ENCODE measurements around the gene EHD3.

DNA sequence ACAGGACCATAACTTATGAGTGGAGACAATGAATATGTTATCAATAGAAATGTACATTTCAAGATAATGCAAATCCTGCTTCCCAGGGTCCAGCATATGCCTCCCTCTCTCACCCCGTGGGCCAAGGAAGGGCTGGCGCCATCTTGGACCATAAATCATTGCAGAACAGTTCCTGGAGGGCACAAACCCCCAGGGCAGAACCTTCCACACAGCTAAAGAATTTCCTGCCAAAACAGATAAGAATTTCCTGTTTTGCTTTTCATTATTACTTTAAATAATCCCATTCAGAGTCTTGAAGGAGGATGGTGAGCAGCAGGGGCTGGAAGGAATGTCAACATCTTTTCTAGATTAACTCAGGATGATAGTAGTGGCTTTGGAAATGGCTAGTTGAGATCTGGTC, 53.7 kb downstream of the EHD3 start:
- TF ChIP-seq, protein P1, sequence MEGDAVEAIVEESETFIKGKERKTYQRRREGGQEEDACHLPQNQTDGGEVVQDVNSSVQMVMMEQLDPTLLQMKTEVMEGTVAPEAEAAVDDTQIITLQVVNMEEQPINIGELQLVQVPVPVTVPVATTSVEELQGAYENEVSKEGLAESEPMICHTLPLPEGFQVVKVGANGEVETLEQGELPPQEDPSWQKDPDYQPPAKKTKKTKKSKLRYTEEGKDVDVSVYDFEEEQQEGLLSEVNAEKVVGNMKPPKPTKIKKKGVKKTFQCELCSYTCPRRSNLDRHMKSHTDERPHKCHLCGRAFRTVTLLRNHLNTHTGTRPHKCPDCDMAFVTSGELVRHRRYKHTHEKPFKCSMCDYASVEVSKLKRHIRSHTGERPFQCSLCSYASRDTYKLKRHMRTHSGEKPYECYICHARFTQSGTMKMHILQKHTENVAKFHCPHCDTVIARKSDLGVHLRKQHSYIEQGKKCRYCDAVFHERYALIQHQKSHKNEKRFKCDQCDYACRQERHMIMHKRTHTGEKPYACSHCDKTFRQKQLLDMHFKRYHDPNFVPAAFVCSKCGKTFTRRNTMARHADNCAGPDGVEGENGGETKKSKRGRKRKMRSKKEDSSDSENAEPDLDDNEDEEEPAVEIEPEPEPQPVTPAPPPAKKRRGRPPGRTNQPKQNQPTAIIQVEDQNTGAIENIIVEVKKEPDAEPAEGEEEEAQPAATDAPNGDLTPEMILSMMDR (IDR thresholded peaks at IDR 0.05; ENCODE audit: low read length): no peak
- TF ChIP-seq EZH2 (optimal IDR thresholded peaks at IDR 0.05; ENCODE audit: low read depth, low read length): no peak

All from MM.1S (cell line).